EL (cell line): ENCODE measurements around the gene SCGB1C2.
"Not testable (repeated sequence)": the region's sequence is repeated elsewhere in the genome, so short reads cannot be mapped to it uniquely, and the experiment has no call there.

Experiments
- DNase-seq: peaks from one replicate; pipeline ENCODE4 v3.0.0-alpha.2; 2016

The SCGB1C2 gene

DNA sequence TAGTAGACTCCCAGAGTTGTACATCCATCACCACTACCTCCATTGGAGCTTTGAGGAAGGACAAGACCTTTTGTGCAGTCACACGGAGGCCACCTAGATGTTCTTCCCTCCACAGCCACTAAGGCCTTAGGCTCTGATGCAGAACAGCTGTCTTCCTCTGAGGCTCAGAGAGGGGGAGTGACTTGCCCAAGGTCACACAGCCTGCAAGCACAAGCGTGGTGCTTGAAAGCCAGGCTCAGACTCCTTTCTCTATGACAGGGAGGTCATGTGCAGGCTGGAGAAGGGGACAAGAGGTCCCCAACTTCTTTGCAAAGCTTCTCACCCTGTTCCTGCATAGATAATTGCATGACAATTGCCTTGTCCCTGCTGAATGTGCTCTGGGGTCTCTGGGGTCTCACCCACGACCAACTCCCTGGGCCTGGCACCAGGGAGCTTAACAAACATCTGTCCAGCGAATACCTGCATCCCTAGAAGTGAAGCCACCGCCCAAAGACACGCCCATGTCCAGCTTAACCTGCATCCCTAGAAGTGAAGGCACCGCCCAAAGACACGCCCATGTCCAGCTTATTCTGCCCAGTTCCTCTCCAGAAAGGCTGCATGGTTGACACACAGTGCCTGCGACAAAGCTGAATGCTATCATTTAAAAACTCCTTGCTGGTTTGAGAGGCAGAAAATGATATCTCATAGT, 12.7 kb downstream of the SCGB1C2 start:
- DNase-seq: no peak

DNA sequence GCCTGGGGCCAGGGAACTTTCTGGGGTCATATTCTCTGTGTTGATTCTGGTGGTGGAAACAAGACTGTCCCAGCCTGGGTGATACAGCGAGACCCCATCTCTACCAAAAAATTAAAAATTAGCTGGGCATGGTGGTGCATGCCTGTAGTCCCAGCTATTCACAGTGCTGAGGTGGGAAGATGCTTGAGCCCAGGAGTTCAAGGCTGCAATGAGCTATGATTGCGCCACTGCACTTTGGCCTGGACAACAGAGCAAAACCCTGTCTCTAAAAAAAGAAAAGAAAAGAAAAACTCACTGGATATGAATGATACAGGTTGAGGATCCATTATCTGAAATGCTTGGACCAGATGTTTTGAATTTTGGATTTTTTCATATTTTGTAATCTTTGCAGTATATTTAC, 13.6 kb downstream of the SCGB1C2 start:
- no peak for DNase-seq

- peak; percentile 38 for DNase-seq
Observed at GRCh38 chr17:151886-152859, 14.8 kb downstream of the SCGB1C2 start.

GRCh38 chr17:152860-153420, 15.6 kb downstream of the SCGB1C2 start:
- DNase-seq: no peak

GRCh38 chr17:153851-154250, 16.5 kb downstream of the SCGB1C2 start:
- DNase-seq: no peak

DNA sequence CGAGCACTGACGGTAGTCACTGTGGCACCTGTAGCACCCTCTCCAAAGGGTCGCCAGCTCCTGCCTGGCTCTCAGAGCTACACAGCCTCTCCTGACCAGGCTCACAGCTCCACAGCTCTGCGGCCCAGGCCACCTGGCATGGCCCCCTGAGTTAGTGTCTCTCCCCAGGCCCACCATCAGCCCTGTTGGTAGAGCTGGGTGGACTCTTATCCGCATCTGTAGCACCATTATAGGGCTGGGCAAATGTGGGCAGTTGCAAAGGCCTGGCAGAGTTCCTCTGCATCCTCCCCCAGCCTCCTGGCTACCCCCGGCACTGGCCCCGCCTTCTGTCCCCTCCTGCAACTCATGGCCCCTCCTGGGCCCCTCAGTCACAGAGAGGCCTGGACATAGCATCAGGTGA, 18.2 kb downstream of the SCGB1C2 start:
- no peak for DNase-seq

GRCh38 chr17:156094-156621, 18.8 kb downstream of the SCGB1C2 start:
- DNase-seq: no peak

DNA sequence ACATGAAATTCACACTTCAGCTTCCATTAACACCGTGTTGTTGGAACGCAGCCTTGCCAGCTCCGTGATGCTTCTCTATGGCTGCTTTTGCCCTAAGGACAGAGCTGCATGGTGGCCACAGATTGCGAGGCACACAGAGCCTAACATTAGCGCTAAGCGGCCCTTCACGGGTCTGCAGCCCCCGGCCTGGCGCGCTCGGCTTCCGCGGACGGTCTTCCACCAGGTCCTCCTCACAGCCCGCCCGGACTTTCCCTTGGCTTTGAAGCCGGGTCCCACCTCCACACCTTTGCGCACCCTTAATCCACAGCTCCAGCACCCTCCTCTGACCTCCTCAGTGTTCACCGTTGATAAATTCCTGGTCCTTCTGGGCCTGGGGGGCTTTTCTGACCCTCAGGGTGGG, 19.6 kb downstream of the SCGB1C2 start:
- DNase-seq: no peak

DNA sequence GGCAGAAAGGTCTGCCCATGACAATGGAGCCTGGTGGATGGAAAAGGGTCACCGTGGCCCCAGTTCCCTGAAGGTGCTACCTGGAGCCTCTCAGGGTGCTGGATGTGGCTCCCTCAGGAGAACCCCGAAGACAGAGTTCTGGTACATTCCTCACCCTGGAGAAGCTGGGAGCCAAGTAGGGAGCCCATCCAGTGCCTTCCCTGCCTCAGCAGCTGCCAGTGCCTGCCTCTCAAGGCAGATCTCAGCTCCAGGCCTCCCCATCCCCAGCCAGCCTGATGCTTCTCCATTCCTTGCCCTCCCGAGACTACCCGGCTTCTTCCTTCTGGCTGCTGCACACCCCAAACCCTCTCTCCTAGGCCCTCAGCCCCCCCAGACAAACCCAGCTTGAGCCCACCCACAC, 20.5 kb downstream of the SCGB1C2 start:
- no peak for DNase-seq

DNA sequence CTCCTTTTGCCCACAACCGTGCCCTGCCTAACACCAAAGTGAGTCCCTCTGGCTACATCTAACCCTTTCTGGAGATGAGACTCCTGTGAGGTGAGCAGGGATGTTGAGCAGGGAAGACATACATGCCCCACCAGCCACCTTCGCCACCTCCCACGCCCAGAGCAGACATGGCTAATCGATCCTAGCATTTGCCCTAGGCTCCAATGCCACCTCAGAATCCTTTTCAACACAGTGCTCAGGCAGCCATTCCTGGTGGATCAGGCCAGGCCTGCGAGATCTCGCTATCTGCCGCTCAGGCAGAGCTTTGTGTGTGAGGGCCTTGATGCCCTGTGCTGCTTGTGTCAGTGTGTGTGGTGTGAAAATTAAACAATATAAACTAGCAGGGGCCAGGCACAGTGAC, 21.0 kb downstream of the SCGB1C2 start:
- DNase-seq: no peak

- no peak for DNase-seq
Observed at GRCh38 chr17:159609-160008, 22.2 kb downstream of the SCGB1C2 start.

DNA sequence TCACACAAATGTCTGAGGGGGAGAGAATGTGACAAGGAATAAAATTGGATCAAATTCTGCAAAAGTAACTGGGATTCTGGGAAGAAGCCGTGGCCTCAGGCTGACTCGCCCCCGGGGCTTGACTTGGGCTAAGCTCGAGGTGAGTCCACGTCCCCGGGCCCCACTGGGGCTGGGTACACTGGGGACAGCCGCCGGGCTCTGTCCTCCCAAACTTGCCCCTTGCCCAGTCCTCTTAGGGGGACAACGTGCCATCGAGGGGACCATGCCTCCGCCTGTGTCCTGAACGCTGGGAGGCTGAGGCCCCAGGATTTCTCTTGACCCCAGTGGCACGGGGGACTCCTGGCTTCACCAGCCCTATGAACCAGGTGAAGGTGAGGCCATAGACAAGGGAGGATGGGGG, 23.0 kb downstream of the SCGB1C2 start:
- no peak for DNase-seq

DNA sequence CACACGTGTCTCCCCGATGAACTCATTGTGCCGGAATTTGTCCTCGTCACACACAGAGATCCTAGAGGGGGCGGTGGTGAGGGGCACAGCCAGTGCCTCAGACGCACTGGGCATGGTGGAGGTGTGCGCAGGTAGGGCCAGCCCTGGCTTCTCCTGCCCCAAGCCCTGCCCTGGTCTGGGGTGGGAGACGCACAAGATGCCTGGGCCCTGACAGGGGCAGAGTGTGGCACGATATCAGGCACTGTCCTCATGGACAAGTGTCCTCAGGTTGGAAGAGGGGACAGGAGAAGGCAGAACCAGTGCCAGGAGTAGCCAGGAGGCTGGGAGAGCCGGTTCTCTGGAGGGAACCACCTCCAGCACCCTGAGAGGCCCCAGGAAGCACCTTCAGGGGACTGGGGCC, 24.1 kb downstream of the SCGB1C2 start:
- DNase-seq: no peak

DNA sequence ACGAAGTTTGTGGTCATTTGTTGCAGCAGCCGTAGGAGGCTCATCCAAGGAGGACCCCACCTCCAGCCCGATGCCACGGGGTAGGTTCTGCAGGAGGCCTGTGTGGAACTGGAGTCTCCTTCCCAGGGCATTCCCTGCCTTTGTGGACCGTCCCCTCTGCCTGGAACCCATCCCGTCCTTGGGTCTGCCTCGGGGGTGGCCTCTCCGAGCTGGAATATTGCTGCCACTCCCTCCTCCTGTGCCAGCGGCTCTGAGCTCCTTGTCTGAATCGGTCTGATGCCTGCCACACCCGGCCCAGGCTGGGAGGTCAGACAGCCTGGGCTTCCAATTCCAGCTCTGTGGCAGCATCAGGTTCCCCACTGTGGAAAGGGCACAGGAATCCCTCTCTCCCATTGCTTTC, 25.3 kb downstream of the SCGB1C2 start:
- no peak for DNase-seq

- DNase-seq: no peak
Observed at GRCh38 chr17:163514-164098, 26.2 kb downstream of the SCGB1C2 start.

- peak; percentile 42 for DNase-seq
Observed at GRCh38 chr17:164303-165235, 27.2 kb downstream of the SCGB1C2 start.

DNA sequence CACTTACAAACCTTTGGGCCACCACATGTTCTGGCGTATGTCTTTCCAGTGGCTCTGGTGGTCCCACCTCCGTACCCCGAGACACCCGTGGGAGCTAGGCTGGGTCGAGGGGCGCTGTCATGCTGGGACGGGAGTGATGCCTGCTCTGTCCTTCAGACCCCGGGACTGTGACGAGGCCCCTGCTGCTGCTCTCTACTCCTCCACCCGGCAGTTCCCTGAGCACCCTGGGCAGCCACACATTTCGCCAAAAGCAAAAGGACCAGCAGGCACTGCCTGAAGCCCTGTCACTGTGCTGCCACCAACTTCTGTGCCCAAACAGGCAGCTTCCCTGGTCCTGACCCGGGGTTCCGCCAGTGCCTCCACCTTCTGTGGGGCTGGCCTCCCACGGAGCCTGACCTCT, 28.6 kb downstream of the SCGB1C2 start:
- DNase-seq: no peak

GRCh38 chr17:168614-169013, 31.2 kb downstream of the SCGB1C2 start:
- DNase-seq: not testable (repeated sequence)

DNA sequence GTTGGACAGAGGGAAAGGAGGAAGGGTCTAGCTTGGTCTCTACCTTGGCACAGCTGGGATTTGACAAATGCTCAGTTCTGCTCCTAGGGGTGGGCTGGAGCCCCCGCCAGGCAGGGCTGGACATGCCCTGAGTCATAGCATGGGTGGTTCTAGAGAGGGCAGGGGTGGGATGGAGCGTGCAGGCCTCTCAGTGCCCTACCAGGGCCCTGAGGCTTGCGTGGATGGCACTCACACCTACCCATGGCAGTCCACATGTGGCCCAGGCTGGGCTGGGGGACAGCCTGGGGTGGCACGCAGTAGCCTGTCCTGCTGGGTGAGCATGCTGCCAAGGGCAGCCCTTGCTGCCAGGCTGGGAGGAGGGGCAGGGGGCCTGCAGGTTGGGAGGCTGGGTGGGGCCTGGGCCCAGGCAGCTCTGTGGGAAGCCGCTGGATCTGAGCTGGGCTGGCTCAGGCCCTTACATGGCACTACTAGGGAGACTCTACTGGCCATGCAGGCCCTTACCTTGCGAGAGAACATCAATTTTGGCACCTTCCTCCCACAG, 32.8 kb downstream of the SCGB1C2 start:
- no peak for DNase-seq

DNA sequence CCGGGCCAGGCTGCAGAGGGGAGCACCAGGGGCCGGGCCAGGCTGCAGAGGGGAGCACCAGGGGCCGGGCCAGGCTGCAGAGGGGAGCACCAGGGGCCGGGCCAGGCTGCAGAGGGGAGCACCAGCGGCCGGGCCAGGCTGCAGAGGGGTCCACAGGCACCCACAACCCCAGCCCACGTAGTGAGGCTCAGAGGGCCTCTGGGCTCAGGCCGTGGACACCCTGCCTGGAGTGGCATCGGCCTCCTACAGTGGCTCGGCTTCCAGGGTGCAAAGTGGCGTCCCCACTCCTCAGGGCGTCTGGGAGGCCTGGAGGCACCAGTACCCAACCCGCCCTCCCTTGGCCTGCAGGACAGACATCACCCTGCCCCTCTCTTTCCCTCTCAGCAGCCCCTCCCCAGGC, 34.5 kb downstream of the SCGB1C2 start:
- no peak for DNase-seq

DNA sequence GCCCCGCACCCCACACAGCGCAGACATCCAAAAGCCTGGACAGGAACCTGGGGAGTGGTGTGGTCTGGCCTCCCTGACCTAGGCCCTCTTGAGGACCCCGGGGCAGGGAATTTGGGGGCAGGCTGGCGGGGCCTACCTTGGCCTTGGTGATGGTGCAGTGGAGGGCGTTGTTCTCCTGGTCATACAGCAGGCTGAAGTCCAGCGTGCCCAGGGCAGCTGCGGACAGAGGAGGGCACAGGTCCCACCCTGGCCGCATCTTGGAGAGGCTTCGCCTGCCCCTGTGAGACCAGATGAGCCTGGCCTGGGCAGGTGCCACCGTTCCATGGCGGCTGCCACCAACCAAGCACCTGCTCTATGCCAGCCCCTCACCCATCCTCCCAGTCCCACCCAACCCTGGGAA, 35.0 kb downstream of the SCGB1C2 start:
- no peak for DNase-seq
